NCI-H748 treated with DMSO at 0.1 percent for 48 hours (cell line): ENCODE measurements around the gene CSNK1G1.

Experiments
- DNase-seq: peaks from one replicate; lab custom pipeline; 2025; lab: John Stamatoyannopoulos, UW

CSNK1G1 gene

DNA sequence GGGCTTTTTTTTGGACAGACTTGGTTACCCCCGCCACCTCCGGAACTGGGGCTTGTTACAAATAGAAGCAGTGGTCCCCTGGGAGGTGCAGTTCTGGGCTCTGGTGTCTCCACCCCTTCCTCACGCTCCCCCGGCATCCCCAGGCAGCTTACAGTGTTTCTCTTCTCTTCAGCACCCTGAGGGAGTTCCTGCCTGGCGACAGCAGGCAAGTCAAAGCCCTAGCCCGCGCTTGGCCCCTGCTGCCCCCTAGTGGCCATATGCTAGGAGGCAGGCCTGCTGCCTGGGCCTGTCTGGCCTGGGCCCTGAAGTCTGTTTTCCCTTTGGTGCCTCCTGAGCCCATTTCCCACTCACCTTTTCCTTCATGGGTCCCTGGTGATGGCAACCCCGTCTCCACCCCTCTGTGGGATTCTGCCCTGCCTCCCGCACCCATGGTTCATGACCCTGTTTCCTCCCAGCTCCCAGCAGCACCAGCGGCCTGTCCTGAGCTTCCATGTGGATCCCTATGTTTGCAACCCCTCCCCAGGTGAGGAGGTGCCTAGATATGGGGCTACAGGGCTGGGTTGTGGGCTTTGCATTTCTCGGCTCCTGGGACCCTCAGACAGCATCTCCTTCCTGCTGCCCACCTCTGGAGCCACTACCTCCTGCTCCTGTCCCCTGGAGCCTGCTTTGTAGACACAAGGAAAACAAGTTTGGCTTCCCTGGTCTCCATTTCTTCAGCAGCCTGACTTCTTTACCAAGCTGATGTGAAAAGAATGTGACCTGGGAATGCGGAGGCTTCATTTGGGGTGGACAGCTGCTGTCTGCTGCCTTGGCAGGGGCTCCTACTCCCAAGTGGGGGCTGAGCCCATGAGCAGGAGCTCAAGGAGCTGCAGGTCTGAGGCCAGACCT, 202.2 kb downstream of the CSNK1G1 start:
- DNase-seq = peak; percentile 31

GRCh38 chr15:64152507-64153387, 203.2 kb downstream of the CSNK1G1 start:
- DNase-seq = no peak

GRCh38 chr15:64151727-64152506, 204.1 kb downstream of the CSNK1G1 start, which contains the start of gene SNX22:
TSS of gene SNX22 (plus strand) at chr15:64151731. CDS start at chr15:64151776, 45 bp downstream.
- DNase-seq = no peak

GRCh38 chr15:64149893-64150578, 205.9 kb downstream of the CSNK1G1 start:
- DNase-seq = no peak

GRCh38 chr15:64149424-64149823, 206.5 kb downstream of the CSNK1G1 start:
- DNase-seq = no peak

GRCh38 chr15:64148581-64148980, 207.4 kb downstream of the CSNK1G1 start:
- no peak for DNase-seq

DNA sequence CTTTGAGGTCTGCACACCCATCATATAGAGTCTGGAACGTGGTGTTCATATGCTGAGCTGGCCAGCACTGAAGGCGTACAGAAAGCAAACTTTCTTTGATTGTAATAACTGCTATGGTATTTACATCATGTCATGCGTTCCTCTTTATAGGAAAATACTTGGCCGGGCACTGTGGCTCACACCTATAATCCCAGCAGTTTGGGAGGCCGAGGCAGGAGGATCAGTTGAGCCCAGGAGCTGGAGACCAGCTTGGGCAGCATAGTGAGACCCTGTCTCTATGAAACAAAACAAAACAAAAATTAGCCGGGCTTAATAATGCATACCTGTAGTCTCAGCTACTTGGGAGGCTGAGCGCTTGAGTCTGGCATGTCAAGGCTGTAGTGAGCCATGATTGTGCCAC, 207.8 kb downstream of the CSNK1G1 start:
- no peak for DNase-seq

- DNase-seq = no peak
Observed at GRCh38 chr15:64146885-64147681, 208.9 kb downstream of the CSNK1G1 start.

GRCh38 chr15:64146520-64146884, 209.5 kb downstream of the CSNK1G1 start:
- DNase-seq = no peak

GRCh38 chr15:64146041-64146440, 209.9 kb downstream of the CSNK1G1 start:
- DNase-seq = no peak

DNA sequence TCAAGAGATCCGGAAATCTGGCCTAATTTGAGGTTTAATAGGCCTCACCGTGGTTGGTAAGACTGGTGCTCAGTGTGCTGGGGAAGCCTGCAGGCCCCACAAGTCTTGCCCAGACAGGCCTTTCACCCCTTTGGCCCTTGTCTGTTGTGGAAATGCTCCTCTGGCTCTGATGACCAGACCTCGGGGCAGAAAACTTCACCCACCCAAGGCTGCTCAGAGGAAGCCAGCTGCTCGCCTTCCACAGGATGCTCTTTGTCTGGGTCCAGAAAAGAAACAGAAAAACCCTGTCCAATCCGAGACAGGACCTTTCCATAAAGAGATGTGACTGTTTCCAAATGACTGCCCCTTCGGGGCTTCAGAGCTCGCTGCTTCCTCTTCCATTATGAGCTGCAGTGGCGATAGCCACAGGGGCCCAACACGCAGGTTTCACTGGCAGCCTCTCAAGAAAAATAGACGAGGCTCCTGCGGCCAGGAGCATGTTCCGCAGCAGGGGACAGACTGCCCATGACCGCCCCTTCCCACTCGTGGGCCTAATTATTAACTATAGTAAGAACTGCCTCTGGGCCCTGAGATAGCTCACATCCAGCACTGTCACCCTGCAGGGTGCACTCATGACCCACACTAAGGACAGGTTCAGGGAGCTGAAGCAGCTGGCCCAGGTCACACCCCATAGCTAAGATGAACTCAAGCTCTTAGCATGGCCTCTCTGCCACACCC, 211.2 kb downstream of the CSNK1G1 start:
- no peak for DNase-seq

GRCh38 chr15:64144192-64144564, 211.8 kb downstream of the CSNK1G1 start:
- no peak for DNase-seq

DNA sequence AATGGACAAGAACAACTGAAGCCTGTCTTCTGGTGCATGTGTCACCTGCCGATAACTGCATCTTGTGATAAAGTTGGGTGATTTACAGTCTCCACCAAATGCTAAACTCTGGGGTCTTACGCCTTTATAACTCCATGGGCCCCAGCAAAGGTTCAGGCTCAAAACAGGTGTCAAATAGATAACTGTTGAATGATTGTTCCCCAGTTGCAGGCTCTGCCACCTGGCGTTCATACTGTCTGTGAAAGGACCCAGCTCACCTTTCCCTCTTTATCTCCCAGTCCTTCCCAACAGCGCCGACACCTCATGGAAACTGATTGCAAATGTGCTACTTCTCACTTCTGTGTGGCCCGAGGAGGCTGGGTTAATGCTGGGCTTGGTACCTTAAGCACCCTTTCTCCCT, 212.7 kb downstream of the CSNK1G1 start:
- DNase-seq = no peak

DNA sequence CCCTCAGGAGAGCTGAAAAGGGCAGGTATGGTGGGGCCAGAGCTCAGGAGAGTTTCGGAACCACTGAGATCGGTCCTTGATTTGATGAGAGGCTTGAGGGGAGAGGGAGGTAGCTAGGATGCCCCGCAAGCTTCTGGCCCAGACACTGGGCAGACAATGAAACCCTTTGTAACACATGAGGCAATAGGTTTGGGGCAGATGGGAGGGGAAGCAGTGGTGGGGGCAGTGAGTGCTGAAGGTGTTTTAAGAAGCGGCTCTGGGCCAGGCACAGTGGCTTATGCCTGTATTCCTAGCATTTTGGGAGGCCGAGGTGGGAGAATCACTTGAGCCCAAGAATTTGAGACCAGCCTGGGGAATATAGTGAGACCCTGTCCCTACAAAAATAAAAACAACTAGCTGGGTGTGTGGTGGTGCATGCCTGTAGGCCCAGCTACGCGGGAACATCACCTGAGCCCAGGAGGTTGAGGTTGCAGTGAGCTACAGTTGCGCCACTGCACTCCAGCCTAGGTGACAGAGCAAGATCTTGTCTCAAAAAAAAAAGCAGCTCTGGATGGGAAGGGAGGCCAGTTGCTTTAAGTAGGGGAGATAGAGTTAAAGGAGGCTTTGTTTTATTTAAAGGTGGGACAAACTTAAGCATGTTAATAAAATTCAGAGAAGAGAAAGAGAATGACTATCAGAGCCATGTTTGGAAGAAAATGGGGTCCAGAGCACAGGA, 214.0 kb downstream of the CSNK1G1 start:
- DNase-seq = no peak

GRCh38 chr15:64138331-64138941, 217.5 kb downstream of the CSNK1G1 start:
- no peak for DNase-seq

- DNase-seq = no peak
Observed at GRCh38 chr15:64137226-64137833, 218.6 kb downstream of the CSNK1G1 start.

GRCh38 chr15:64136347-64136746, 219.6 kb downstream of the CSNK1G1 start:
- no peak for DNase-seq

GRCh38 chr15:64134345-64134829, 221.6 kb downstream of the CSNK1G1 start:
- DNase-seq = no peak
